ENCODE measurements around the gene MCU. TPM values are rescaled to one million over a fixed set of nuclear protein-coding genes. Genes with fewer than 3 reads are reported as not detected.

MCU gene
- total RNA-seq, 1 experiment from 2014 or later, result 37.2 TPM

DNA sequence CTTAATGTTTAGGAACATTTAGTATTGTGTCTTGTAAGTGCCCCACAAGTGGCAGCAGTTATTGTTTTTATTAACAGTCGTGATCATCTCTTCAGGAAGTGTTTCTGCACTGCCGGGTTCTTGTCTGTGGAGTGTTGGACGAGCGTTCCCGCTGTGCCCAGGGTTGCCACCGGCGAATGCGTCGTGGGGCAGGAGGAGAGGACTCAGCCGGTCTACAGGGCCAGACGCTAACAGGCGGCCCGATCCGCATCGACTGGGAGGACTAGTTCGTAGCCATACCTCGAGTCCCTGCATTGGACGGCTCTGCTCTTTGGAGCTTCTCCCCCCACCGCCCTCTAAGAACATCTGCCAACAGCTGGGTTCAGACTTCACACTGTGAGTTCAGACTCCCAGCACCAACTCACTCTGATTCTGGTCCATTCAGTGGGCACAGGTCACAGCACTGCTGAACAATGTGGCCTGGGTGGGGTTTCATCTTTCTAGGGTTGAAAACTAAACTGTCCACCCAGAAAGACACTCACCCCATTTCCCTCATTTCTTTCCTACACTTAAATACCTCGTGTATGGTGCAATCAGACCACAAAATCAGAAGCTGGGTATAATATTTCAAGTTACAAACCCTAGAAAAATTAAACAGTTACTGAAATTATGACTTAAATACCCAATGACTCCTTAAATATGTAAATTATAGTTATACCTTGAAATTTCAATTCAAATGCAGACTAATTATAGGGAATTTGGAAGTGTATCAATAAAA lies 240.5 kb downstream of the MCU start (continued):
- TF ChIP-seq AFF4 (CRISPR knock-in tag; IDR thresholded peaks at IDR 0.05; ENCODE audit: borderline replicate concordance) (no peak), TEAD1 (CRISPR knock-in tag; IDR thresholded peaks at IDR 0.05) (no peak), GABPB1 (CRISPR knock-in tag; IDR thresholded peaks at IDR 0.05) (no peak), PRRX2 (CRISPR knock-in tag; IDR thresholded peaks at IDR 0.05) (no peak), NR2C2 (CRISPR knock-in tag; IDR thresholded peaks at IDR 0.05) (no peak), MXD4 (CRISPR knock-in tag; IDR thresholded peaks at IDR 0.05; ENCODE audit: borderline replicate concordance) (no peak), AR (CRISPR knock-in tag; IDR thresholded peaks at IDR 0.05) (no peak), ZNF219 (CRISPR knock-in tag; IDR thresholded peaks at IDR 0.05; ENCODE audit: borderline replicate concordance) (no peak), IRF2 (CRISPR knock-in tag; IDR thresholded peaks at IDR 0.05; ENCODE audit: borderline replicate concordance, low read depth) (no peak), FOXP1 (CRISPR knock-in tag; IDR thresholded peaks at IDR 0.05; ENCODE audit: borderline replicate concordance) (no peak)
- TF ChIP-seq, protein P1, sequence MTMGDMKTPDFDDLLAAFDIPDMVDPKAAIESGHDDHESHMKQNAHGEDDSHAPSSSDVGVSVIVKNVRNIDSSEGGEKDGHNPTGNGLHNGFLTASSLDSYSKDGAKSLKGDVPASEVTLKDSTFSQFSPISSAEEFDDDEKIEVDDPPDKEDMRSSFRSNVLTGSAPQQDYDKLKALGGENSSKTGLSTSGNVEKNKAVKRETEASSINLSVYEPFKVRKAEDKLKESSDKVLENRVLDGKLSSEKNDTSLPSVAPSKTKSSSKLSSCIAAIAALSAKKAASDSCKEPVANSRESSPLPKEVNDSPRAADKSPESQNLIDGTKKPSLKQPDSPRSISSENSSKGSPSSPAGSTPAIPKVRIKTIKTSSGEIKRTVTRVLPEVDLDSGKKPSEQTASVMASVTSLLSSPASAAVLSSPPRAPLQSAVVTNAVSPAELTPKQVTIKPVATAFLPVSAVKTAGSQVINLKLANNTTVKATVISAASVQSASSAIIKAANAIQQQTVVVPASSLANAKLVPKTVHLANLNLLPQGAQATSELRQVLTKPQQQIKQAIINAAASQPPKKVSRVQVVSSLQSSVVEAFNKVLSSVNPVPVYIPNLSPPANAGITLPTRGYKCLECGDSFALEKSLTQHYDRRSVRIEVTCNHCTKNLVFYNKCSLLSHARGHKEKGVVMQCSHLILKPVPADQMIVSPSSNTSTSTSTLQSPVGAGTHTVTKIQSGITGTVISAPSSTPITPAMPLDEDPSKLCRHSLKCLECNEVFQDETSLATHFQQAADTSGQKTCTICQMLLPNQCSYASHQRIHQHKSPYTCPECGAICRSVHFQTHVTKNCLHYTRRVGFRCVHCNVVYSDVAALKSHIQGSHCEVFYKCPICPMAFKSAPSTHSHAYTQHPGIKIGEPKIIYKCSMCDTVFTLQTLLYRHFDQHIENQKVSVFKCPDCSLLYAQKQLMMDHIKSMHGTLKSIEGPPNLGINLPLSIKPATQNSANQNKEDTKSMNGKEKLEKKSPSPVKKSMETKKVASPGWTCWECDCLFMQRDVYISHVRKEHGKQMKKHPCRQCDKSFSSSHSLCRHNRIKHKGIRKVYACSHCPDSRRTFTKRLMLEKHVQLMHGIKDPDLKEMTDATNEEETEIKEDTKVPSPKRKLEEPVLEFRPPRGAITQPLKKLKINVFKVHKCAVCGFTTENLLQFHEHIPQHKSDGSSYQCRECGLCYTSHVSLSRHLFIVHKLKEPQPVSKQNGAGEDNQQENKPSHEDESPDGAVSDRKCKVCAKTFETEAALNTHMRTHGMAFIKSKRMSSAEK (CRISPR knock-in tag; IDR thresholded peaks at IDR 0.05; ENCODE audit: borderline replicate concordance), result no peak
- TF ChIP-seq, protein P2, sequence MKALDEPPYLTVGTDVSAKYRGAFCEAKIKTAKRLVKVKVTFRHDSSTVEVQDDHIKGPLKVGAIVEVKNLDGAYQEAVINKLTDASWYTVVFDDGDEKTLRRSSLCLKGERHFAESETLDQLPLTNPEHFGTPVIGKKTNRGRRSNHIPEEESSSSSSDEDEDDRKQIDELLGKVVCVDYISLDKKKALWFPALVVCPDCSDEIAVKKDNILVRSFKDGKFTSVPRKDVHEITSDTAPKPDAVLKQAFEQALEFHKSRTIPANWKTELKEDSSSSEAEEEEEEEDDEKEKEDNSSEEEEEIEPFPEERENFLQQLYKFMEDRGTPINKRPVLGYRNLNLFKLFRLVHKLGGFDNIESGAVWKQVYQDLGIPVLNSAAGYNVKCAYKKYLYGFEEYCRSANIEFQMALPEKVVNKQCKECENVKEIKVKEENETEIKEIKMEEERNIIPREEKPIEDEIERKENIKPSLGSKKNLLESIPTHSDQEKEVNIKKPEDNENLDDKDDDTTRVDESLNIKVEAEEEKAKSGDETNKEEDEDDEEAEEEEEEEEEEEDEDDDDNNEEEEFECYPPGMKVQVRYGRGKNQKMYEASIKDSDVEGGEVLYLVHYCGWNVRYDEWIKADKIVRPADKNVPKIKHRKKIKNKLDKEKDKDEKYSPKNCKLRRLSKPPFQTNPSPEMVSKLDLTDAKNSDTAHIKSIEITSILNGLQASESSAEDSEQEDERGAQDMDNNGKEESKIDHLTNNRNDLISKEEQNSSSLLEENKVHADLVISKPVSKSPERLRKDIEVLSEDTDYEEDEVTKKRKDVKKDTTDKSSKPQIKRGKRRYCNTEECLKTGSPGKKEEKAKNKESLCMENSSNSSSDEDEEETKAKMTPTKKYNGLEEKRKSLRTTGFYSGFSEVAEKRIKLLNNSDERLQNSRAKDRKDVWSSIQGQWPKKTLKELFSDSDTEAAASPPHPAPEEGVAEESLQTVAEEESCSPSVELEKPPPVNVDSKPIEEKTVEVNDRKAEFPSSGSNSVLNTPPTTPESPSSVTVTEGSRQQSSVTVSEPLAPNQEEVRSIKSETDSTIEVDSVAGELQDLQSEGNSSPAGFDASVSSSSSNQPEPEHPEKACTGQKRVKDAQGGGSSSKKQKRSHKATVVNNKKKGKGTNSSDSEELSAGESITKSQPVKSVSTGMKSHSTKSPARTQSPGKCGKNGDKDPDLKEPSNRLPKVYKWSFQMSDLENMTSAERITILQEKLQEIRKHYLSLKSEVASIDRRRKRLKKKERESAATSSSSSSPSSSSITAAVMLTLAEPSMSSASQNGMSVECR (CRISPR knock-in tag; IDR thresholded peaks at IDR 0.05; ENCODE audit: borderline replicate concordance), result no peak
